ENCODE data around the gene PTP4A2. TPM values are rescaled to one million over a fixed set of nuclear protein-coding genes. Genes with fewer than 3 reads are reported as not detected.

The PTP4A2 gene
- total RNA-seq, 4 donors from 2014 or later = 40.9 to 92.8 (median 67.3) TPM

- intact Hi-C loops (cut with DNase I; ENCODE audit: low total_unique reads) = no loop called here
- 47 to 51% methylated on average over 7 of the region's 7 CpGs for WGBS, 2 donors
- TF ChIP-seq CTCF (IDR thresholded peaks at IDR 0.05) (no peak), POLR2A (IDR thresholded peaks at IDR 0.05) (no peak)
- no peak overlapping the region for H3K4me3 ChIP-seq (ENCODE audit: low read depth, poor library complexity, severe bottlenecking)
- peak in 1 of 2 donors; percentile 29 for DNase-seq (ENCODE audit: low spot score in 2 of 2)
Measured at GRCh38 chr1:31860581-31860980, 77.6 kb downstream of the PTP4A2 start.

- TF ChIP-seq POLR2A (IDR thresholded peaks at IDR 0.05) (no peak), CTCF (IDR thresholded peaks at IDR 0.05) (no peak)
- intact Hi-C loops (cut with DNase I; ENCODE audit: low total_unique reads) = no loop called here
- DNase-seq (ENCODE audit: low spot score in 2 of 2) = peak in 1 of 2 donors; percentile 28
- 90 to 92% methylated on average over 2 of the region's 2 CpGs for WGBS, 2 donors
- no peak overlapping the region for H3K4me3 ChIP-seq (ENCODE audit: low read depth, poor library complexity, severe bottlenecking)
Measured at GRCh38 chr1:31859719-31860118, 78.4 kb downstream of the PTP4A2 start.

- H3K4me3 ChIP-seq (ENCODE audit: low read depth, poor library complexity, severe bottlenecking) = no peak overlapping the region
- 91 to 93% methylated on average over 3 of the region's 3 CpGs for WGBS, 2 donors
- intact Hi-C loops (cut with DNase I; ENCODE audit: low total_unique reads) = no loop called here
- TF ChIP-seq POLR2A (IDR thresholded peaks at IDR 0.05) (no peak), CTCF (IDR thresholded peaks at IDR 0.05) (no peak)
- DNase-seq (ENCODE audit: low spot score in 2 of 2) = peak in 1 of 2 donors; percentile 15
Measured at GRCh38 chr1:31859044-31859443, 79.1 kb downstream of the PTP4A2 start.

GRCh38 chr1:31857863-31858262 lies 80.3 kb downstream of the PTP4A2 start:
- DNase-seq (ENCODE audit: low spot score in 2 of 2) = no peak
- intact Hi-C loops (cut with DNase I; ENCODE audit: low total_unique reads) = no loop called here
- no peak overlapping the region for H3K4me3 ChIP-seq (ENCODE audit: low read depth, poor library complexity, severe bottlenecking)
- TF ChIP-seq CTCF (IDR thresholded peaks at IDR 0.05) (no peak), POLR2A (IDR thresholded peaks at IDR 0.05) (no peak)
- 87 to 93% methylated on average over 6 of the region's 6 CpGs for WGBS, 2 donors

Other genes starting within 250 kb of the PTP4A2 start
- gene COL16A1, start 234.4 kb downstream of the PTP4A2 start, total RNA-seq = 100 to 1,000 TPM in 2 of 4 donors, 10 to 100 TPM in 2; 79.7 to 128 (median 94.7) TPM
- gene ADGRB2, start 174.0 kb downstream of the PTP4A2 start, total RNA-seq = 1 to 10 TPM; 2.2 to 4.6 (median 3.3) TPM
- gene SPOCD1, start 122.3 kb downstream of the PTP4A2 start, total RNA-seq = under 1 TPM in 2 of 4 donors, not detected in 2; 0.13 to 0.51 TPM
- gene KHDRBS1, start 75.5 kb upstream of the PTP4A2 start, total RNA-seq = 10 to 100 TPM; 60.8 to 94.3 (median 84.7) TPM
- gene TMEM39B, start 134.6 kb upstream of the PTP4A2 start, total RNA-seq = 1 to 10 TPM; 2.9 to 5.0 (median 4.3) TPM
- gene KPNA6, start 169.7 kb upstream of the PTP4A2 start, total RNA-seq = 10 to 100 TPM; 44.2 to 48.5 (median 44.3) TPM
- 10 to 100 TPM; 41.1 to 62.0 (median 56.6) TPM for gene TXLNA, start 241.3 kb upstream of the PTP4A2 start, total RNA-seq

All from lower leg skin (tissue), 4 donors.